AG04450 (cell line): ENCODE data around the gene BRCC3. TPM values are rescaled to one million over a fixed set of nuclear protein-coding genes. Genes with fewer than 3 reads are reported as not detected.

Source experiments
- CTCF ChIA-PET: fragments of 300-600, 350-600 bp; formaldehyde crosslinking; extraction: SDS; loops from one replicate; lab custom pipeline; 2022; ENCODE audit warnings: antibody characterized with exemption, inconsistent platforms; lab: Charles Lee
- POLR2A ChIA-PET: fragments of 350-600 bp; formaldehyde crosslinking; extraction: SDS; loops from one replicate; lab custom pipeline; 2021; ENCODE audit warnings: antibody characterized with exemption, inconsistent platforms; lab: Yijun Ruan, JAX
- DNase-seq: peaks from one replicate; pipeline ENCODE4 v3.0.0-alpha.2; 2011; ENCODE audit warnings: low read depth, low spot score
- H3K27ac ChIP-seq: one replicate; pipeline ENCODE4 v1.5.1; 2012; ENCODE audit warnings: low read depth, low read length, control low read depth
- H3K27me3 ChIP-seq: one replicate; pipeline ENCODE4 v1.6.0; 2012; ENCODE audit warnings: low read length; ENCODE audit not compliant: control insufficient read depth, insufficient read depth
- H3K4me3 ChIP-seq: 2 replicates; pipeline ENCODE4 v1.5.1; 2011; ENCODE audit warnings: mild to moderate bottlenecking, low read depth, low read length, control low read depth
- H3K9me3 ChIP-seq: 2 replicates; pipeline ENCODE4 v1.5.1; 2012; ENCODE audit warnings: low read length; ENCODE audit not compliant: control insufficient read depth, insufficient read depth
- CTCF ChIP-seq: IDR thresholded peaks from 2 replicates; pipeline ENCODE4 v1.5.1; 2011; ENCODE audit warnings: low read depth, low read length, control low read depth, inconsistent platforms
- polyA plus RNA-seq: library from polyadenylated mRNA; depleted of rRNA; stranded (reverse); fragments of >200 nt; gene quantifications from 2 replicates; pipeline ENCODE4 v1.2.3, GENCODE V29; 2011

BRCC3 gene
- polyA plus RNA-seq, 1 experiment = 23.0 TPM

- no peak overlapping the region for H3K27ac ChIP-seq
- H3K4me3 ChIP-seq = no peak overlapping the region
- H3K9me3 ChIP-seq = no peaks in the 10 kb centered on the region; the same call in 1 of the 2 replicates
- no peaks in the 10 kb centered on the region for H3K27me3 ChIP-seq
- peak; percentile 47 for TF ChIP-seq CTCF
- no peak for DNase-seq
- POLR2A ChIA-PET = interaction anchor here (0.7 kb wide), 1 partner anchor 131 kb away, joined by 4 read pairs; no protein-coding TSS in a partner anchor
- CTCF ChIA-PET = interaction anchor here (0.6 to 1.6 kb wide), 10 partner anchors 9 to 168 kb away, joined by 3 to 8 read pairs (median 4); partner anchors contain the start of gene BRCC3
Observed at GRCh38 chrX:155086202-155086840, 15.0 kb downstream of the BRCC3 start.

GRCh38 chrX:155086961-155087735, 15.8 kb downstream of the BRCC3 start:
- no peak for TF ChIP-seq CTCF
- DNase-seq = no peak
- no peak overlapping the region for H3K4me3 ChIP-seq
- POLR2A ChIA-PET = no interaction called here
- CTCF ChIA-PET = interaction anchor here (0.7 to 1.6 kb wide), 9 partner anchors 8 to 169 kb away, joined by 3 to 8 read pairs (median 4); partner anchors contain the start of gene BRCC3
- H3K9me3 ChIP-seq = no peaks in the 10 kb centered on the region; the same call in 1 of the 2 replicates
- no peak overlapping the region for H3K27ac ChIP-seq
- no peaks in the 10 kb centered on the region for H3K27me3 ChIP-seq

- DNase-seq = no peak
- Histone ChIP-seq H3K4me3 (no peak overlapping the region), H3K27me3 (no peaks in the 10 kb centered on the region), H3K27ac (no peak overlapping the region), H3K9me3 (no peaks in the 10 kb centered on the region)
- CTCF ChIA-PET = interaction anchor here (0.6 to 2.8 kb wide), 22 partner anchors 8 to 193 kb away, joined by 3 to 27 read pairs (median 4); partner anchors contain the start of gene VBP1
- TF ChIP-seq CTCF = peak; percentile 62
- POLR2A ChIA-PET = no interaction called here
Observed at GRCh38 chrX:155094468-155095061, 23.3 kb downstream of the BRCC3 start.

- Histone ChIP-seq H3K4me3 (no peak overlapping the region), H3K27me3 (no peaks in the 10 kb centered on the region), H3K27ac (no peak overlapping the region), H3K9me3 (no peaks in the 10 kb centered on the region)
- ChIA-PET POLR2A (no interaction called here), CTCF (interaction anchor here (4.2 kb wide), 1 partner anchor 12 kb away, joined by 27 read pairs; no protein-coding TSS in a partner anchor)
- no peak for DNase-seq
- no peak for TF ChIP-seq CTCF
Observed at GRCh38 chrX:155105919-155106318, 34.6 kb downstream of the BRCC3 start.
